HG03521 (cell line): Measurements from ENCODE around the gene ARHGAP26.
A peak's percentile ranks its signal among the peaks of the same experiment; 100 is the strongest.

ENCODE experiments used
- ATAC-seq: cut with Tn5 transposase; IDR thresholded peaks from one replicate; pipeline ENCODE4 v1.9.1; 2021; ENCODE audit warnings: mild to moderate bottlenecking, moderate library complexity; ENCODE audit not compliant: unreplicated experiment

Gene ARHGAP26

GRCh38 chr5:142844866-142845265 lies 74.7 kb downstream of the ARHGAP26 start:
- ATAC-seq = no peak

GRCh38 chr5:142845402-142845921 lies 75.3 kb downstream of the ARHGAP26 start:
- peak; percentile 31 for ATAC-seq

DNA sequence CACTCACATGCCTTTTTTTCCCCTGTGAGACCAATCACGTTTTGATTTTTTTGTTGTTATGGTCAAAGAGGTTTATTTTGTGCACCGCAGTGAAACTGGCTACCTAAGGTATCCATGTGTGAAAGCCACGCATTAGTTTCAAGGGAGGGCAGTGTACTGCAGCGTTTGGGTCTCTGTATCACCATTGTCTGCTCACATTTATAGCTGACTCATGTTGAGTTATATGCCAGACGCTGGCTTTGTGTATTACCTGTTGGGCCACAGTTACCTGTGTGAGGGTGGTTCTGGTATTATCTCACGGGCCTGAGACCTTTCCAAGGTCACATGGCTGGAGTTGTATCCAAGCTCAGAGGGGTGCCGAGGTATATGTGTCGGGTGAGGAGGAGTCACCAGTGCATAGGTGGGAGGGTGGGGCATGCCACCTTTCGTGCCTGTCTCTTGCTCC lies 75.8 kb downstream of the ARHGAP26 start:
- ATAC-seq = peak; percentile 46

GRCh38 chr5:142846406-142846805 lies 76.2 kb downstream of the ARHGAP26 start:
- no peak for ATAC-seq

GRCh38 chr5:142847898-142848790 lies 78.0 kb downstream of the ARHGAP26 start:
- ATAC-seq = no peak

GRCh38 chr5:142849466-142849865 lies 79.3 kb downstream of the ARHGAP26 start:
- no peak for ATAC-seq

GRCh38 chr5:142849880-142850279 lies 79.7 kb downstream of the ARHGAP26 start:
- ATAC-seq = no peak

DNA sequence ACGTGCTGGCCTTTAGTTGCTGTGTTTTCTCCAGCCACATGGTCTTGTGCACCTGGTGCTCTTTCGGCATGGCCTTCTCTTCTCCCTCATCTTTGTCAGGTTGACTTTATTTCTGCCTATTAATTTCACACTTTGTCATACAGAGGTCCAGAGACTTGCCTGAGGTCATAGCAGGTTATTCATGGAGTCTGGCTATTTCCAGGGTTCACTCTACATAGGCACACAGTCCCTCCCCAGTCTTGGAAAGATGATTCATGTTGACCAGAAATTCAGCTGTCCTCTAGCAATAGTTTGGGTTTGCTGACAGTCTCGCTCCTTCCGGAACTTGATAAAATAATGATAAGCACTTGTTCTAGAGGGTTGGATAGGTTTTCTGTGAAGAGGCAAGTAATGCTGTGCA lies 81.6 kb downstream of the ARHGAP26 start:
- no peak for ATAC-seq

DNA sequence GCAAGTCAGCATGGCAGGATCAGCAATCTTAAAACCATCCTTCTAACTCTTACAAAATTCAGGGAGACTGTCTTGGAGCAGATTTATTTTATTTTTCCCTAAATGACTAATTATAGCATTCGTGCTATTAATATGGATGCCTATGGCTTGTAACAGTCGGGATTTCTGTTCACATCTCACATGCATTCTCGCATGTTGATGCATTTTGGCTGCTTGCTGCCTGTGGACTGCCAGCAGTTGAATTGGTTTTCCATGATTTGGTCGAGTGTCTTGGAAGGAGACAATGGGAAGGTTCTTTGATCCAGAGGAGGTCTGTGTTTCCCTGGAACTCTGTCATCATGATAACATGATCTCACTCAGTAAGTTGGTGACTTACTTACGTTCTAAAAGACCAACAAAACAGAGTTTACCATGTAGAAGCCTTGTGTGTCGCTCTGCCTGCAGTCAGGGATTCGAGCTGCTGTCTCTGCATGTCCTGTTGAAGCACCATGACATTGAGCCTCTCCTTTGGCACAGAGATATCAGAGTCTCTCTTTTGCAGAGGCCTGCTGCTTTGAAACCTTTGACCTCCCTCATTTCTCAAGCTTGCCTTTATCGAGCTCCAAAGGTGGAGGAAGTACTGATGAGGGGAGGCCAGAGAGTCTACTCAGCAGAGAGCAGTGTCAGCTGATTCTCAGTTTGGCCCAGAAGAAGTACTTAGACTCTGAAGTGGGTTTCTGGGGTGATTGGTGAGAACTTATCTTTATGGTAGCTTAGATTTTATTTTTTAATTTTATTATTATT lies 82.4 kb downstream of the ARHGAP26 start:
- ATAC-seq = no peak

GRCh38 chr5:142853682-142854081 lies 83.5 kb downstream of the ARHGAP26 start:
- no peak for ATAC-seq

DNA sequence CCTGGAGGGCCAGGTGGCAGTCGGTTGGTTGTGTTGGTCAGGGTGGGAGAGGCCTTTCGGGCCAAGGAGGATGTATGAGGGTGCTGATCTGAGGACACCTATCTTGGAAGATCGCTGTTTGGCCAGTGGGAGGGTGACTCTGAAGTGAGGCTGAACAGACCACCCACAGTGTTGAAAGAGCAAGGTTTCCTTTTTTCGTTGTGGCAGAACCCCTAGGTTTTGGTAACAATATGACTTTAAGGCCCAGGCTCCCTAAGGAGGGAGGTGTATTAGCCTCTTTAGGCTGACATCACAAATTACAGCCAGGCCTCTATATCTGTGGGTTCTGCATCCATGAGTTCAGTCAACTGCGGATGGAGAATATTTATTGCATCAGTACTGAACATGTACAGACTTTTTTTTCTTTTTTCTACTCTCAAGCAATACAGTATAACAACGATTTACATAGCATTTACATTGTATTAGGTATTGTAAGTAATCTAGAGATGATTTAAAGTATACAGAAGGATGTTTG lies 86.1 kb downstream of the ARHGAP26 start:
- no peak for ATAC-seq

DNA sequence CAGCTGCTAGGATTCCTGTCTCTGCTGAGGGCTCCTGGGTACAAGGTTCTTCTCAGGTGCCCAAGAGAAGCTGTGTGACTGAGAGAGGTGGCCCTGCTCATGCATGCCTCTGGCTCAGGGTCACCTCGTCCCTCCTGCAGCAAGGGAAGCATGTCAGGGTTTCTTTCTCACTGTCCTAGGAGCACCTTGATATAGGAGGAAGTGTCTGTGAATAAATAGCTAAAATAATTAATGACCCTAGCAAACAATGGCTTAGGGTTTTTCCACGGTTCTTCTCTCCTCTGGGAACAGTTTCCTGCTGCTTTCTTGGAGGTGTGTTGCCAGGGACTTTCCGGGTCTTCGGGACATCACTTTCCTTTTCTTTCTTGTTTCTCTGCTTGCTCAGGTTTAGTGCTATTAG lies 87.2 kb downstream of the ARHGAP26 start:
- no peak for ATAC-seq

- no peak for ATAC-seq
Measured at GRCh38 chr5:142859037-142859436, 88.9 kb downstream of the ARHGAP26 start.

DNA sequence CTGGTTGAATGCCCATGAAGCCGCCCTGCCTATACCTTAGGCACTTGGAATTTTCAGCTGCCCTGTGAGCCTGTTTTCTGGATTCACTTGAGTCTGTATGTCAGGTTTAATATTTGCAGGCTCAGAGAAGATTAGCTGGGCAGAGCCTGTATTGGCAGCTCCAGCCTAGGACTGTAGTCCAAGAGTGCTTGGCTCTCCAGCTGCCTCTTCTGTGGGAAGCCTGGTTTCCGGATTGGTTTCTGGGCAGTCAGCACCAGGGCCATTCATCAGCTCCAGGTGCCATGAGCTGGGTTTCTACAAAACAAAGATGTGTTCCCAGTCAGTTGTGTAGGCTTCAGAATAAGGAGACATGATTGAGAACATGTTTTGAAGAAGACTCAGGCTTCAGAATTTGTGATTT lies 90.1 kb downstream of the ARHGAP26 start:
- no peak for ATAC-seq

DNA sequence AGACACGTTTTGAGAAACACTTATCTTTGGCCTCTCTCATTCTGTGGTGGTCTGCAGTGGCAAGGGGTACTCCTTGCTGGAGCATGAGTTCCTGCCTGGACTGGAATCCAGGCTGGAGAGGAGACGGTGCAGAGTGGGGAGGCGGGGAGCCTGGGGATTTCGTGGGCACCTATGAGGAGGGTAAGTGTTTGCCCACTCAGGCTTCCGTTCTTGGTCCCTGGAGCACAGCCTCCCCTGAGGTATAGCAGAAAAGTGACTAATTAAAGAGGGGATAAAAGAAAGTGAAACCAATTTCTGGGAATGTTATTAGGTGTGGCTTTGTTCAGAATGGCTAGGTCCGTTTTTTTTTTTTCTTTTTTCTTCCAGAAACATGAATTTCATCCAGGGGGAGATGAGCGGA lies 90.8 kb downstream of the ARHGAP26 start:
- no peak for ATAC-seq

DNA sequence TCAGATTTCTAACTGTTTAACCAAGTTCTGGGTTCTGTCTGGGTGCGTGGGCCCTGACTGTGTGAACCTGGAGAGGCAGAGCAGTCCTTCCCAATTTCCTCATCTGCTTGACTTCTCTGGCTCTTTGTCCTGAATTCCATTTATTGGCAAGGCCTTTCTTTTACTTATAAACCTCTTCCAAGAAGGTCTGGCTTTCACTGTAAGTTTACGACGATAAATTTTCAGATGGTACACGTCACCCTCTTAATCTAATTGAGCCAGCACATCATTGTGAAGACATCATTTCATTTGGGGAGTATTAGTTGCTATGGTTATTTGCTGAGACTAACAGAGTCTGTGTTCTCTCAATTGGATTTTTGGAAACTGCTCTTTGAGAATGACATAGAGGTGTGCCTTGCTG lies 92.4 kb downstream of the ARHGAP26 start:
- no peak for ATAC-seq

DNA sequence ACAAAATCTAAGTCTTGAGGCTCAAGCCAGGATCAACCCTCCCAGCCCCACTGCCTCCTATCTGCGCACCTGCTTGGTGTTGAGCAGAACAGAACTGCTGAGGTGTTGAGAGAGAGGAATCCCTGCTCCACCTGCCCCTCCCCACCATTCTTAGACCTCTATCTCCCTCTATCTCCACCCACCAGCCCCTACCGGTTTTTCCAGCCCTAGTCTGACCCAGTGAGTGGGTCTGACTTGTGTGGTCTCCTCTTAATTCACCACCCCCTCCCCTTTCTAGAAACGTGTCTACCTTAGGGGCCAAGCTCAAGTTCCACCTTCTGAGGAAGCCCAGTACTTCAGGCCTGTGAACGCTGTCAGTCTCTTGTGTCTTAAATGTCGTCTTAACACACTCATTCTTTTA lies 93.7 kb downstream of the ARHGAP26 start:
- no peak for ATAC-seq

GRCh38 chr5:142864290-142865260 lies 94.4 kb downstream of the ARHGAP26 start:
- ATAC-seq = no peak

DNA sequence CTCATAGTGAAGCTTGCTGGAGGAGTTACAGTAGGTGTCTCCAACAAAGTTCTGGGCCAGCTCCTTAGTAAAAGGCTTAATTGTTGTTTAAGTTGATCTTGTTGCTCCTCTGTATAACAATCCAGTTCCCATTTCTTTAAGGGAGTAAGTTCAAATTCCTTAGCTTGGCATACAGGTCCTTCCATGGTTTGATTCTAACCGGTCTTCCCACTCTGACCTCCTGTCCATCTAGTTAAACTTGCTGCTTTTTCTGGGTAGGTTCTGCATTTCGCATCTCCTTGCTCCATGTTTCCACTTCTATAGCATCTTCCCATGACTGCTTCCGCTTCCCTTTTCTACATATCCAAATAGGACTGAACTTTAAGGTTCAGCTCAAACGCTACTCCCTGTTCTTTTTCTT lies 95.5 kb downstream of the ARHGAP26 start:
- no peak for ATAC-seq

DNA sequence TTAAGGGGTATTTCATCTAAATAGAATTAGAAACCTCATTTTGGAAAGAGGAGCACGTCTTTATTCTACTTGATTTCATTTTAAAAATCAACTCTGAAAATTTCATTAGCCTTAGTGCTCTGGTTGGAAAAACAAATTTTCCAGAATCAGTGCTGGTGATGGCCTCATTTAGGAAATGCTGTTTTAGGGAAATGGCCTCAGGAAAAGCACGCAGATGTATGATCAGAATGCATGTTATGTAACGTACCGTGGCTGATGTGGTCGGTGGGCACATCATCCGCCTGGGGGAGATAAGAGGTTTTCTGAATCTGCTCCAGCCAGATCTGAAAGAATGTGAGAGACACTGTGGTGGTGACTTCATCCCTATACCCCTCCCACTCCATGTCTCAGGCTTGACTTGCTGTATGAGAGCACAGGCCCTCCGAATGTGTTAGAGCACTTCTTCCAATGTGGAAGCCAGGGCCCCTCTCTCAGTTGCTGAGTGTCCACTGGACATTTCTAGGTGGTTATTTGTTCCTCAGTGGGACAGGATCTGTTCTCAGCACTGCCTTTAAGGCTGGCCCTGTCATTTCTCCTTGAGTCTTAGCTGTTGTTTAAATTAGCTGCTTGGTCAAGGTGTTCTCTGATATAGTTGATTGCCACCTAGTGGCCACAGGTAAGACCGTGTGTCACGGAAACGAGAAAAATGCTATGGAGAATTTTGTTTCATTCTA lies 96.5 kb downstream of the ARHGAP26 start:
- ATAC-seq = peak; percentile 51
